T-helper 22 cell (primary cell): ENCODE results near the gene ARRDC4.

Source experiments
- DNase-seq: peaks from one replicate; pipeline ENCODE4 v3.0.0-alpha.2; 2020; ENCODE audit warnings: low read depth

Gene ARRDC4

GRCh38 chr15:97998307-97999071 lies 38.0 kb downstream of the ARRDC4 start:
- no peak for DNase-seq

DNA sequence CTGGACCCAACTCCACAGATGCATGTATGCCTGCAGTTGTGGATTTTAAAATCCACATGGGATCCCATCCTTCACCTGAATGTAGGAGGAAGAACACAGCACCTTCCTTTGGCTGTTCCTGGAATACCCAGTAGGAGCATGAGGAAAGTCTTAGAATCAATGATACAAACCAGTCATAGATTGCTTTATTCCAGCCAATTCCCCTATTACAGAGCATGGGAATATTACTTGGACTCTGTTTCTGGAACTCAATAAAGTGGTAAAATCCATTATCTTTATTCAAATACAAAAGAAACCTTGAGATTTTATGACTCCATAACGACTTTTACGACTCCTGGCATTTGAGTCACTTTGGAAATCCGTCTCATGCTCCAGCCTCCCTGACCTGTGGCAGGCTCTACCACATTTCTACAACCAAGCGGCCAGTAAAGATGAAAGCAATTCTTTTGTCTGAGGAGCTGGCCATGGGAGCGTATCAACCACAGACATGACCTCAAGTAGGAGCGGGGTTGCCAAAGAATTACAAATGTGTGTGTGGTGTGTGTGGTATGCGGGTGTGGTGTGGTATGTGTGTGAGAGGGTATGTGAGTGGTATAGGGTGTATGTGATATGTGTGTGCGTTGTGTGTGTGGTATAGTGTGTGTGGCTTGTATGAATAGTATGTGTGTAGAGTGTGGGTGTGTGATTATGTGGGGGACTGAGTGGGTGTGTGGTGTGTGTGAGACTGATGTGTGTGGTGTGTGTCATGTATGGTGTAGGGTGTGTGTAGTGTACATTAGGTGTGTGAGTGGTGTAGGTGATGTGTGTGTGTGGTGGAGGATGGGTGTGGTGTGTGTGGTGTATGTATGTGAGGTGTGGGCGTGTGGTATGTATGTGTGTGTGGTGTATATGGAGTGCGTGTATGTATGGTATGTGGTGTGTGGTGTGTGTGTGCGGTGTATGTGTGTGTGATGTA lies 40.0 kb downstream of the ARRDC4 start:
- no peak for DNase-seq

GRCh38 chr15:98001663-98002194 lies 41.2 kb downstream of the ARRDC4 start:
- no peak for DNase-seq

GRCh38 chr15:98002419-98002818 lies 41.9 kb downstream of the ARRDC4 start:
- no peak for DNase-seq

DNA sequence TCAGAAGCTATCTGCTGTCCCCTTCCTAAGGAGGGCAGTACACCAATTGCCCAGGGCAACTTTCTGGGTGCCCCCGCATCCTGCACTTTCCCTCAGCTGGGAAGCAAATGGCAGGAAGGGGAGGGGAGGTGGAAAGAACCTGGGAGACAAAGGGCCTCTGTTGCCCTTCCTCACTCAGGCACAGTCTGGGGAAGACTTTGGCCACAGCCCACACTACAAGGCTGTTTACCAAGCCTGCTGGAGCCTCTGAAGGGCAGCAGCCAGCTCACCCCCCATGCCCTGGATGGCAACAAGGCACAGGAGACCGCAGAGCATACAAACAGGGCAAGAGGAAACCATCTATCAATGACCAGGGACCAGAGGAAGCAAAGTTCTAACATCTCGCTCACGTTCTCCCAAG lies 42.4 kb downstream of the ARRDC4 start:
- DNase-seq = no peak

DNA sequence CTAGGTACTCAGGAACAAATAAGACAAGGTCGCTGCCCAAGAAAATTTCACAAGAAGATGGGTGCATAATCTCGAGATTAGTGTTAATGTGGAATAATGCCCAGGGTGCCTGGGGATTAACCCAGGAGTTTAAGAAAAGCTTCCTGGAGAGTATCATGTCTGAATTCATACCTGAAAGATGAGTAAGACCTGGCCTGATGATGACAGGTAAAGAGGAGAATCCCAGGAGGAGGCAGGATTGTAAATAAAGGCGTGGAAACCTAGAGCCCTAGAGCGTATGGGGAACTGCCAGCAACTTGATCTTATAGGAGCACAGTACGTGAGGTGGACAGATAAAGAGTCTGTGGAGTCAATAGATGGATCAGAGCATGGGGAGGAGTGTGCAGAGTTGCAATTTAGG lies 43.0 kb downstream of the ARRDC4 start:
- no peak for DNase-seq

DNA sequence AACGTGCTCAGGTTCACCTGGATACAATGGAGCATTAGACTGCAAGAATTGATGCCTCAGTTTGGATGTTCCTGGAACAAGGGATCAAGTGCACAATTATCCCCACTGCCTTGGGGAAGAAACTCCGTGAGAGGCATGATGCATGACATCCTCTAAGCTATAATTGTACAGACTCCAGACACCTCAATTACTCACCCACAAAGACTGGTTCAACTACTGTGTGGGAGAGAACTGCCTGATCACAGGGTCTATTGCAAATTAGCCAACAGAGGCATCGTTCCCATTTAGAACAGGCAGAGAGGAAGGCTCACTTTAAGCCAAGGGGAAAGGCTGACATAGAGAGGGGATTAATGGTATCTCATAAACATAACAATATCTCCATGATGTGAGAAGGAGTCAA lies 43.5 kb downstream of the ARRDC4 start:
- DNase-seq = no peak

GRCh38 chr15:98005659-98006058 lies 45.2 kb downstream of the ARRDC4 start:
- DNase-seq = no peak

DNA sequence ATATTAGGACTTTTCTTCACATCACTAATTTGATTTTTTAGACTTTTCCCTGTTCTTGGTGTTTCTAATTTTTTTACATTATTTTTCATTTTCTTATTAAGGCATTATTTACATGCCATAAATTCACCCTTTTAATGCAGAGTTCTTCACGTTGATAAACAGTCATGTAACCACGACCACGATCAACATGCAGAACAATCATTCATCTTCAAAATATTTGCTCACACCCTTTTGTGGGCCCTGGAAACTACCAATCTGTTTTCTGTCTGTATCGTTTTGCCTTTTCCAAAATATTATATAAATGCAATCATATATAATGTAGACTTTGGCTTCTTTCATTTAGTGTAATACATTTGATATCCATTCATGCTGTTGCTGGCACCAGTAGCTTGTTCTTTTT lies 48.7 kb downstream of the ARRDC4 start:
- DNase-seq = no peak

GRCh38 chr15:98009971-98010370 lies 49.5 kb downstream of the ARRDC4 start:
- no peak for DNase-seq

DNA sequence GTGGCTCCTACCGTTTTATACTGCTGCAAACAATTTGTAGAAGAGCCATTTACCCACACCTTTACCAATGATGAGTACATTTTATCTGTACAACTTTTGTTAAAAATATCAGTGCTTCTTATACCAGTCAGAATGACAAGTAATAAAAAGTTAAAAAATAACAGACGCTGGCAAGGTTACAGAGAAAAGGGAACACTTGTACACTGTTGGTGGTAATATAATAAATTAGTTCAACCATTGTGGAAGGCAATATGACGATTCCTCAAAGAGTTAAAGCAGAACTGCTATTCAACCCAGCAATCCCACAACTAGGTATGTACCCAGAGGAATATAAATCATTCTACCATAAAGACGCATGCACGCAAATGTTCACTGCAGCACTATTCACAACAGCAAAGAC lies 51.9 kb downstream of the ARRDC4 start:
- no peak for DNase-seq

- no peak for DNase-seq
Observed at GRCh38 chr15:98013631-98014030, 53.1 kb downstream of the ARRDC4 start.

DNA sequence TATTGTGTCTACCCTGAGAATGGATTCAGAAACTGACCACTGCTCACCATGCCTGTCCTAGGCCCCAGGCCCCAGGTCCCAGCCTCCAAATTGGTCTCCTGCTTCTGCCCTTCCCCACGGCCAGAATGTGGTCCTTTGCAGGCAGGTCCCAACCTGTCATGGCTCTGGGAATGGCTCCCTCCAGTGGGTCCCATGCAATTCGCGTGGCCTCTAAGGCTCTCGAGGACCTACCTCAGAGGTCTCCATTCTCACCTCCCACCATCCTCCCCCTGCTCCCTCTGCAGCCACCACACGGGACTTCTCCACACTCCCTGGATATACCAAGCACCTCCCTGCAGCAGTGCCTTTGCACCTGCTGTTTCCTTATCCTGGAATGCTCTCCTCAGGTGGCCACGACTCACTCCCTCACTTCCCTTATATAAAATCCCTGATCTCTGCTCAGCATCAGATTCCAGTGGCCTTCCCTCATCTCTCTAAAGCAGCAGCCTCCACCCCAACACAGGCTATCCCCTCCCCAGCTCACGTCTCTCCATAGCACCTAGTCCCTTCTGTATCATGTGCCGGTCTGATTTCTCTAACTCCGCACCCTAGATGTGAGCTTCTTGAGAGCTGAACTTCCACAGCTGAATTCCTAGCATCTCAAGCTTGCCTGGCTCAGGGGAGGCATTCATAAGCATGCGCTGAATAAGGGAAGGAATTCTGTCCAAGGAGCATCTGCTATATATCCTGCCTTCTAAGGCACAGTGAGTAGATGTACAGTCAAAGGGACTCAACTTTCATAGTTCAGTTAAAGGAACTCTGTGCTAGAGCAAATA lies 56.9 kb downstream of the ARRDC4 start:
- no peak for DNase-seq

DNA sequence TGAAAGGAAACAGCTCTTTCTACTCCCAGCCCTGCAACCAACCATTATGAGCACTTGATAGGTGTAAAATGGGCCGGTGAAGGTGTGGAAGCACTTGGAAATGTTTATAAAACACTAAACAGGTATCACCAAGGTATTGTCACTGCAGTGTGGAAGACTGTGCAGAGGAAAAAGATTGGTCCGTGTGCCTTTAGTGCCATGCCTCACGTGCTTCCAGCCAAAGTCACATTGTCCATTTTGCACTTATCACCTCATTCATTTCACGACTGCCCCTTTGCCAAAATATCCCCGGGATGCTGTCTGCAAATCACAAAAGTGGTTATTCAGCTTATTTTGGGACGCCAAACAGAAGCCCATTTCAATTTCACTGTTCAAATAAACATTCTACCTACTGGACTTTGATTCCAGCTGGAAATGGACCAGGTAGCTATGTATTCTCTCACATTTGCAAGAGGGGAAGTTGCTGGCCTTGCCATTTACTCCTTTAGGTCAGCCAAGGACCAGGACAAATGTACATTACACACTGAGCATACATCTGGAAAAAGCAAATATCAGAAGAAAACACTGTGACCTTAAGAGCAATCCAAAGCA lies 58.4 kb downstream of the ARRDC4 start:
- DNase-seq = no peak
